HL-60 (cell line): Measurements from ENCODE around the gene OR2L3.

Experiments
- DNase-seq, 2 experiments: peaks; one replicate each; pipeline ENCODE4 v3.0.0-alpha.2; 2010 to 2020; ENCODE audit warnings: low read depth in 1 of 2, low spot score in 1 of 2
- H3K27ac ChIP-seq: fragments of 250-450 bp; sonication (Bioruptor Pico); replicated peaks from 2 replicates; pipeline ENCODE4 v1.5.1; 2020; ENCODE audit warnings: mild to moderate bottlenecking, moderate library complexity
- H3K27me3 ChIP-seq: fragments of 250-450 bp; sonication (Bioruptor Pico); 2 replicates; pipeline ENCODE4 v1.5.1; 2021; ENCODE audit warnings: mild to moderate bottlenecking, moderate library complexity; ENCODE audit not compliant: insufficient read depth, poor library complexity, severe bottlenecking
- H3K4me3 ChIP-seq: replicated peaks from 2 replicates; pipeline ENCODE4 v1.5.1; 2011; ENCODE audit warnings: mild to moderate bottlenecking, control low read depth, low read length; ENCODE audit not compliant: insufficient read depth
- CTCF ChIP-seq: IDR thresholded peaks from one replicate; pipeline ENCODE4 v1.5.1; 2011; ENCODE audit warnings: low read length, control low read depth, inconsistent platforms; ENCODE audit not compliant: insufficient read depth
- GABPA ChIP-seq: IDR thresholded peaks from 2 replicates; pipeline ENCODE4 v1.6.1; 2012; ENCODE audit warnings: low read depth
- POLR2AphosphoS5 ChIP-seq: IDR thresholded peaks from 2 replicates; pipeline ENCODE4 v1.6.1; 2012; ENCODE audit warnings: low read depth
- SPI1 ChIP-seq: IDR thresholded peaks from 2 replicates; pipeline ENCODE4 v1.6.1; 2012; ENCODE audit warnings: low read depth, mild to moderate bottlenecking, borderline replicate concordance
- TF ChIP-seq, protein P1 (sequence below): IDR thresholded peaks from 2 replicates; pipeline ENCODE4 v1.6.1; 2012; ENCODE audit warnings: low read depth; ENCODE audit not compliant: insufficient replicate concordance

The OR2L3 gene

GRCh38 chr1:248102847-248103246 is 56.2 kb downstream of the OR2L3 start:
- Histone ChIP-seq H3K27ac (no peak overlapping the region), H3K27me3 (no peaks in the 10 kb centered on the region), H3K4me3 (no peak overlapping the region)
- DNase-seq, result no peak
- no peak for TF ChIP-seq GABPA
- no peak for TF ChIP-seq POLR2AphosphoS5
- TF ChIP-seq, protein P1, sequence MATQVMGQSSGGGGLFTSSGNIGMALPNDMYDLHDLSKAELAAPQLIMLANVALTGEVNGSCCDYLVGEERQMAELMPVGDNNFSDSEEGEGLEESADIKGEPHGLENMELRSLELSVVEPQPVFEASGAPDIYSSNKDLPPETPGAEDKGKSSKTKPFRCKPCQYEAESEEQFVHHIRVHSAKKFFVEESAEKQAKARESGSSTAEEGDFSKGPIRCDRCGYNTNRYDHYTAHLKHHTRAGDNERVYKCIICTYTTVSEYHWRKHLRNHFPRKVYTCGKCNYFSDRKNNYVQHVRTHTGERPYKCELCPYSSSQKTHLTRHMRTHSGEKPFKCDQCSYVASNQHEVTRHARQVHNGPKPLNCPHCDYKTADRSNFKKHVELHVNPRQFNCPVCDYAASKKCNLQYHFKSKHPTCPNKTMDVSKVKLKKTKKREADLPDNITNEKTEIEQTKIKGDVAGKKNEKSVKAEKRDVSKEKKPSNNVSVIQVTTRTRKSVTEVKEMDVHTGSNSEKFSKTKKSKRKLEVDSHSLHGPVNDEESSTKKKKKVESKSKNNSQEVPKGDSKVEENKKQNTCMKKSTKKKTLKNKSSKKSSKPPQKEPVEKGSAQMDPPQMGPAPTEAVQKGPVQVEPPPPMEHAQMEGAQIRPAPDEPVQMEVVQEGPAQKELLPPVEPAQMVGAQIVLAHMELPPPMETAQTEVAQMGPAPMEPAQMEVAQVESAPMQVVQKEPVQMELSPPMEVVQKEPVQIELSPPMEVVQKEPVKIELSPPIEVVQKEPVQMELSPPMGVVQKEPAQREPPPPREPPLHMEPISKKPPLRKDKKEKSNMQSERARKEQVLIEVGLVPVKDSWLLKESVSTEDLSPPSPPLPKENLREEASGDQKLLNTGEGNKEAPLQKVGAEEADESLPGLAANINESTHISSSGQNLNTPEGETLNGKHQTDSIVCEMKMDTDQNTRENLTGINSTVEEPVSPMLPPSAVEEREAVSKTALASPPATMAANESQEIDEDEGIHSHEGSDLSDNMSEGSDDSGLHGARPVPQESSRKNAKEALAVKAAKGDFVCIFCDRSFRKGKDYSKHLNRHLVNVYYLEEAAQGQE, result no peak
- TF ChIP-seq CTCF, result no peak
- no peak for TF ChIP-seq SPI1

DNA sequence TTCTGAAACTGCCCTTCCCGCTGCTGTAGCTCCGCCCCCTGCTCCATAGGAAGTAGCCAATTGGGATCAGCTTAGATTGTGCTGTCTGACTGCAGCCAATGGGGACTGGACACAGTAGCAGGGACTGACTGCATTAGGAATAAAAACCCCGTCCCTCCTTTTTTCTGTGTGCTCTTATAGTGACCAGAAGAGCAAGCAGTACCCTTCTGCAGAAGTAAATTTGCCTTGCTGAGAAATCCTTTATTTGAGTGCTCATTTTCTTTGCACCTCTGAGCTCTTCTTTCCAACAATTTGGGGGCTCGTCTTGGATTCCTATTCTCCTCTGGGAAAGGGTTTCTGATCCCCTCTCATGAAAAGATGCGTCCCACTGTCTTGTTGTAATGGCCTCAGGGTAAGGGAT is 64.5 kb downstream of the OR2L3 start:
- H3K4me3 ChIP-seq, result no peak overlapping the region
- no peak overlapping the region for H3K27ac ChIP-seq
- no peak for DNase-seq
- no peaks in the 10 kb centered on the region for H3K27me3 ChIP-seq
- no peak for TF ChIP-seq CTCF
- TF ChIP-seq GABPA, result no peak
- TF ChIP-seq, protein P1, result no peak
- TF ChIP-seq POLR2AphosphoS5, result no peak
- no peak for TF ChIP-seq SPI1
